ENCODE measurements around the gene RIMS3. TPM values are rescaled to one million over a fixed set of nuclear protein-coding genes. Genes with fewer than 3 reads are reported as not detected.

RIMS3 gene
- total RNA-seq, 1 donor from 2014 or later: 0.52 TPM

GRCh38 chr1:40625076-40625475 is 40.4 kb downstream of the RIMS3 start:
- Histone ChIP-seq H3K4me3 (ENCODE audit: low read length in 3 of 3) (no peak overlapping the region), H3K9ac (ENCODE audit: low read depth in 1 of 3, low read length in 3 of 3) (no peak overlapping the region), H3K27ac (ENCODE audit: low read depth, low read length) (no peak overlapping the region), H3K36me3 (ENCODE audit: control insufficient read depth in 3 of 3, insufficient read depth in 3 of 3, low read length in 3 of 3) (no peaks in the 10 kb centered on the region), H3K27me3 (ENCODE audit: control insufficient read depth in 3 of 3, insufficient read depth in 3 of 3, low read length in 3 of 3) (peaks cover 0 to 4% (median 3%) of the 10 kb centered on the region in 3 donors), H3K4me1 (ENCODE audit: control insufficient read depth in 3 of 3, insufficient read depth in 3 of 3, low read length in 3 of 3) (no peaks in the 10 kb centered on the region), H3K9me3 (ENCODE audit: control insufficient read depth in 3 of 3, low read length in 3 of 3) (no peaks in the 10 kb centered on the region)

GRCh38 chr1:40622936-40623629 is 42.4 kb downstream of the RIMS3 start:
- Histone ChIP-seq H3K27me3 (ENCODE audit: control insufficient read depth in 3 of 3, insufficient read depth in 3 of 3, low read length in 3 of 3) (peaks cover 0 to 4% (median 3%) of the 10 kb centered on the region in 3 donors), H3K4me1 (ENCODE audit: control insufficient read depth in 3 of 3, insufficient read depth in 3 of 3, low read length in 3 of 3) (no peaks in the 10 kb centered on the region), H3K36me3 (ENCODE audit: control insufficient read depth in 3 of 3, insufficient read depth in 3 of 3, low read length in 3 of 3) (no peaks in the 10 kb centered on the region), H3K27ac (ENCODE audit: low read depth, low read length) (no peak overlapping the region), H3K9me3 (ENCODE audit: control insufficient read depth in 3 of 3, low read length in 3 of 3) (no peaks in the 10 kb centered on the region), H3K9ac (ENCODE audit: low read depth in 1 of 3, low read length in 3 of 3) (no peak overlapping the region), H3K4me3 (ENCODE audit: low read length in 3 of 3) (no peak overlapping the region)

- Histone ChIP-seq H3K27ac (ENCODE audit: low read depth, low read length) (no peak overlapping the region), H3K4me1 (ENCODE audit: control insufficient read depth in 3 of 3, insufficient read depth in 3 of 3, low read length in 3 of 3) (no peaks in the 10 kb centered on the region), H3K4me3 (ENCODE audit: low read length in 3 of 3) (no peak overlapping the region), H3K36me3 (ENCODE audit: control insufficient read depth in 3 of 3, insufficient read depth in 3 of 3, low read length in 3 of 3) (no peaks in the 10 kb centered on the region), H3K9me3 (ENCODE audit: control insufficient read depth in 3 of 3, low read length in 3 of 3) (no peaks in the 10 kb centered on the region), H3K27me3 (ENCODE audit: control insufficient read depth in 3 of 3, insufficient read depth in 3 of 3, low read length in 3 of 3) (peaks cover 0 to 4% (median 3%) of the 10 kb centered on the region in 3 donors), H3K9ac (ENCODE audit: low read depth in 1 of 3, low read length in 3 of 3) (no peak overlapping the region)
Measured at GRCh38 chr1:40621821-40622450, 43.5 kb downstream of the RIMS3 start.

GRCh38 chr1:40620586-40621210 is 44.8 kb downstream of the RIMS3 start:
- Histone ChIP-seq H3K9ac (ENCODE audit: low read depth in 1 of 3, low read length in 3 of 3) (no peak overlapping the region), H3K36me3 (ENCODE audit: control insufficient read depth in 3 of 3, insufficient read depth in 3 of 3, low read length in 3 of 3) (no peaks in the 10 kb centered on the region)

GRCh38 chr1:40620150-40620549 is 45.3 kb downstream of the RIMS3 start:
- Histone ChIP-seq H3K27ac (ENCODE audit: low read depth, low read length) (no peak overlapping the region), H3K27me3 (ENCODE audit: control insufficient read depth in 3 of 3, insufficient read depth in 3 of 3, low read length in 3 of 3) (peaks cover 0 to 4% (median 0%) of the 10 kb centered on the region in 3 donors), H3K9me3 (ENCODE audit: control insufficient read depth in 3 of 3, low read length in 3 of 3) (no peaks in the 10 kb centered on the region), H3K9ac (ENCODE audit: low read depth in 1 of 3, low read length in 3 of 3) (no peak overlapping the region), H3K4me1 (ENCODE audit: control insufficient read depth in 3 of 3, insufficient read depth in 3 of 3, low read length in 3 of 3) (no peaks in the 10 kb centered on the region), H3K36me3 (ENCODE audit: control insufficient read depth in 3 of 3, insufficient read depth in 3 of 3, low read length in 3 of 3) (no peaks in the 10 kb centered on the region), H3K4me3 (ENCODE audit: low read length in 3 of 3) (no peak overlapping the region)

More at GRCh38 chr1:40620586-40621210, 44.8 kb downstream of the RIMS3 start:
- no peak overlapping the region for H3K27ac ChIP-seq (ENCODE audit: low read depth, low read length)
- H3K27me3 ChIP-seq (ENCODE audit: control insufficient read depth in 3 of 3, insufficient read depth in 3 of 3, low read length in 3 of 3): peaks cover 0 to 4% (median 0%) of the 10 kb centered on the region in 3 donors
- H3K9me3 ChIP-seq (ENCODE audit: control insufficient read depth in 3 of 3, low read length in 3 of 3): no peaks in the 10 kb centered on the region
- H3K4me1 ChIP-seq (ENCODE audit: control insufficient read depth in 3 of 3, insufficient read depth in 3 of 3, low read length in 3 of 3): no peaks in the 10 kb centered on the region
- no peak overlapping the region for H3K4me3 ChIP-seq (ENCODE audit: low read length in 3 of 3)

- Histone ChIP-seq H3K9me3 (ENCODE audit: control insufficient read depth in 3 of 3, low read length in 3 of 3) (no peaks in the 10 kb centered on the region), H3K36me3 (ENCODE audit: control insufficient read depth in 3 of 3, insufficient read depth in 3 of 3, low read length in 3 of 3) (no peaks in the 10 kb centered on the region), H3K4me1 (ENCODE audit: control insufficient read depth in 3 of 3, insufficient read depth in 3 of 3, low read length in 3 of 3) (no peaks in the 10 kb centered on the region), H3K9ac (ENCODE audit: low read depth in 1 of 3, low read length in 3 of 3) (no peak overlapping the region), H3K27ac (ENCODE audit: low read depth, low read length) (no peak overlapping the region), H3K4me3 (ENCODE audit: low read length in 3 of 3) (no peak overlapping the region), H3K27me3 (ENCODE audit: control insufficient read depth in 3 of 3, insufficient read depth in 3 of 3, low read length in 3 of 3) (no peaks in the 10 kb centered on the region)
Measured at GRCh38 chr1:40618108-40618507, 47.4 kb downstream of the RIMS3 start.

- Histone ChIP-seq H3K4me1 (ENCODE audit: control insufficient read depth in 3 of 3, insufficient read depth in 3 of 3, low read length in 3 of 3) (peaks cover 2 to 6% (median 4%) of the 10 kb centered on the region in 3 donors), H3K27ac (ENCODE audit: low read depth, low read length) (no peak overlapping the region), H3K27me3 (ENCODE audit: control insufficient read depth in 3 of 3, insufficient read depth in 3 of 3, low read length in 3 of 3) (no peaks in the 10 kb centered on the region), H3K36me3 (ENCODE audit: control insufficient read depth in 3 of 3, insufficient read depth in 3 of 3, low read length in 3 of 3) (no peaks in the 10 kb centered on the region), H3K9ac (ENCODE audit: low read depth in 1 of 3, low read length in 3 of 3) (peak overlapping the region in 1 of 3 donors; percentile 41), H3K4me3 (ENCODE audit: low read length in 3 of 3) (peak overlapping the region in 1 of 3 donors; percentile 29), H3K9me3 (ENCODE audit: control insufficient read depth in 3 of 3, low read length in 3 of 3) (no peaks in the 10 kb centered on the region)
Measured at GRCh38 chr1:40612345-40612831, 53.1 kb downstream of the RIMS3 start.

- Histone ChIP-seq H3K9me3 (ENCODE audit: control insufficient read depth in 3 of 3, low read length in 3 of 3) (no peaks in the 10 kb centered on the region), H3K9ac (ENCODE audit: low read depth in 1 of 3, low read length in 3 of 3) (no peak overlapping the region), H3K27ac (ENCODE audit: low read depth, low read length) (no peak overlapping the region), H3K27me3 (ENCODE audit: control insufficient read depth in 3 of 3, insufficient read depth in 3 of 3, low read length in 3 of 3) (no peaks in the 10 kb centered on the region), H3K4me3 (ENCODE audit: low read length in 3 of 3) (no peak overlapping the region), H3K36me3 (ENCODE audit: control insufficient read depth in 3 of 3, insufficient read depth in 3 of 3, low read length in 3 of 3) (no peaks in the 10 kb centered on the region), H3K4me1 (ENCODE audit: control insufficient read depth in 3 of 3, insufficient read depth in 3 of 3, low read length in 3 of 3) (peaks cover 2 to 6% (median 4%) of the 10 kb centered on the region in 3 donors)
Measured at GRCh38 chr1:40610156-40610555, 55.3 kb downstream of the RIMS3 start.

- peaks cover 2 to 6% (median 4%) of the 10 kb centered on the region in 3 donors for H3K4me1 ChIP-seq (ENCODE audit: control insufficient read depth in 3 of 3, insufficient read depth in 3 of 3, low read length in 3 of 3)
- H3K27ac ChIP-seq (ENCODE audit: low read depth, low read length): no peak overlapping the region
- no peak overlapping the region for H3K4me3 ChIP-seq (ENCODE audit: low read length in 3 of 3)
- no peaks in the 10 kb centered on the region for H3K36me3 ChIP-seq (ENCODE audit: control insufficient read depth in 3 of 3, insufficient read depth in 3 of 3, low read length in 3 of 3)
- H3K27me3 ChIP-seq (ENCODE audit: control insufficient read depth in 3 of 3, insufficient read depth in 3 of 3, low read length in 3 of 3): no peaks in the 10 kb centered on the region
- H3K9ac ChIP-seq (ENCODE audit: low read depth in 1 of 3, low read length in 3 of 3): no peak overlapping the region
- no peaks in the 10 kb centered on the region for H3K9me3 ChIP-seq (ENCODE audit: control insufficient read depth in 3 of 3, low read length in 3 of 3)
Measured at GRCh38 chr1:40607921-40608320, 57.6 kb downstream of the RIMS3 start.

- Histone ChIP-seq H3K36me3 (ENCODE audit: control insufficient read depth in 3 of 3, insufficient read depth in 3 of 3, low read length in 3 of 3) (no peaks in the 10 kb centered on the region), H3K27ac (ENCODE audit: low read depth, low read length) (no peak overlapping the region), H3K4me3 (ENCODE audit: low read length in 3 of 3) (no peak overlapping the region), H3K9ac (ENCODE audit: low read depth in 1 of 3, low read length in 3 of 3) (no peak overlapping the region), H3K27me3 (ENCODE audit: control insufficient read depth in 3 of 3, insufficient read depth in 3 of 3, low read length in 3 of 3) (peaks cover 0 to 2% (median 0%) of the 10 kb centered on the region in 3 donors), H3K9me3 (ENCODE audit: control insufficient read depth in 3 of 3, low read length in 3 of 3) (no peaks in the 10 kb centered on the region), H3K4me1 (ENCODE audit: control insufficient read depth in 3 of 3, insufficient read depth in 3 of 3, low read length in 3 of 3) (no peaks in the 10 kb centered on the region)
Measured at GRCh38 chr1:40606978-40607377, 58.5 kb downstream of the RIMS3 start.

All from skeletal muscle tissue (tissue), 4 donors.